Skeletal muscle tissue (tissue), 4 donors: ENCODE results near the gene PPP2R2B. TPM values are rescaled to one million over a fixed set of nuclear protein-coding genes. Genes with fewer than 3 reads are reported as not detected.

ENCODE experiments used
- H3K27ac ChIP-seq: one replicate; pipeline ENCODE4 v1.7.0; 2013; ENCODE audit warnings: mild to moderate bottlenecking, low read depth, low read length, inconsistent platforms
- H3K27me3 ChIP-seq, 3 donors: one replicate each; pipeline ENCODE4 v1.7.0; 2013; ENCODE audit warnings: low read length in 3 of 3; ENCODE audit not compliant: control insufficient read depth in 3 of 3, insufficient read depth in 3 of 3
- H3K36me3 ChIP-seq, 3 donors: one replicate each; pipeline ENCODE4 v1.7.0; 2013; ENCODE audit warnings: low read length in 3 of 3; ENCODE audit not compliant: control insufficient read depth in 3 of 3, insufficient read depth in 3 of 3
- H3K4me1 ChIP-seq, 3 donors: one replicate each; pipeline ENCODE4 v1.7.0; 2013; ENCODE audit warnings: low read length in 3 of 3, mild to moderate bottlenecking in 3 of 3; ENCODE audit not compliant: control insufficient read depth in 3 of 3, insufficient read depth in 3 of 3
- H3K4me3 ChIP-seq, 3 donors: one replicate each; pipeline ENCODE4 v1.7.0; 2013; ENCODE audit warnings: low read length in 3 of 3
- H3K9ac ChIP-seq, 3 donors: one replicate each; pipeline ENCODE4 v1.7.0; 2013; ENCODE audit warnings: low read length in 3 of 3, mild to moderate bottlenecking in 3 of 3, moderate library complexity in 2 of 3, low read depth in 1 of 3
- H3K9me3 ChIP-seq, 3 donors: one replicate each; pipeline ENCODE4 v1.7.0; 2013; ENCODE audit warnings: low read length in 3 of 3; ENCODE audit not compliant: control insufficient read depth in 3 of 3
- total RNA-seq: library from RNA; depleted of rRNA; stranded (reverse); fragments of >200 nt; gene quantifications from one replicate; pipeline ENCODE4 v1.2.3, GENCODE V29; 2014
- donor health status: Osteomylitis.

PPP2R2B gene
- total RNA-seq, 1 donor from 2014 or later, result 4.7 TPM

GRCh38 chr5:146717951-146718350, 160.6 kb downstream of the PPP2R2B start:
- no peak overlapping the region for H3K27ac ChIP-seq
- H3K4me1 ChIP-seq, result no peaks in the 10 kb centered on the region

GRCh38 chr5:146716636-146717035, 161.9 kb downstream of the PPP2R2B start:
- H3K27ac ChIP-seq, result no peak overlapping the region
- H3K27me3 ChIP-seq, result no peaks in the 10 kb centered on the region
- H3K9ac ChIP-seq, result no peak overlapping the region
- no peaks in the 10 kb centered on the region for H3K36me3 ChIP-seq
- no peak overlapping the region for H3K4me3 ChIP-seq
- H3K4me1 ChIP-seq, result no peaks in the 10 kb centered on the region
- no peaks in the 10 kb centered on the region for H3K9me3 ChIP-seq

More at GRCh38 chr5:146717951-146718350, 160.6 kb downstream of the PPP2R2B start:
- H3K36me3 ChIP-seq, result no peaks in the 10 kb centered on the region
- H3K9me3 ChIP-seq, result no peaks in the 10 kb centered on the region
- H3K9ac ChIP-seq, result no peak overlapping the region
- H3K27me3 ChIP-seq, result no peaks in the 10 kb centered on the region
- no peak overlapping the region for H3K4me3 ChIP-seq

GRCh38 chr5:146710348-146710747, 168.2 kb downstream of the PPP2R2B start:
- Histone ChIP-seq H3K4me1 (no peaks in the 10 kb centered on the region), H3K27ac (no peak overlapping the region), H3K36me3 (no peaks in the 10 kb centered on the region), H3K9me3 (peaks cover 0 to 2% (median 0%) of the 10 kb centered on the region in 3 donors), H3K9ac (no peak overlapping the region), H3K4me3 (no peak overlapping the region), H3K27me3 (no peaks in the 10 kb centered on the region)

- Histone ChIP-seq H3K4me3 (no peak overlapping the region), H3K9ac (no peak overlapping the region), H3K4me1 (no peaks in the 10 kb centered on the region), H3K27me3 (no peaks in the 10 kb centered on the region), H3K9me3 (peaks cover 0 to 2% (median 0%) of the 10 kb centered on the region in 3 donors), H3K36me3 (no peaks in the 10 kb centered on the region), H3K27ac (no peak overlapping the region)
Measured at GRCh38 chr5:146707316-146707715, 171.2 kb downstream of the PPP2R2B start.

GRCh38 chr5:146706321-146706972, 172.1 kb downstream of the PPP2R2B start:
- Histone ChIP-seq H3K27me3 (no peaks in the 10 kb centered on the region), H3K36me3 (no peaks in the 10 kb centered on the region), H3K4me1 (no peaks in the 10 kb centered on the region), H3K27ac (no peak overlapping the region), H3K9me3 (peaks cover 0 to 2% (median 0%) of the 10 kb centered on the region in 3 donors), H3K9ac (no peak overlapping the region), H3K4me3 (no peak overlapping the region)

GRCh38 chr5:146704949-146705665, 173.4 kb downstream of the PPP2R2B start:
- H3K9ac ChIP-seq, result no peak overlapping the region
- H3K9me3 ChIP-seq, result peaks cover 0 to 2% (median 0%) of the 10 kb centered on the region in 3 donors
- no peaks in the 10 kb centered on the region for H3K36me3 ChIP-seq
- H3K4me1 ChIP-seq, result no peaks in the 10 kb centered on the region
- no peak overlapping the region for H3K27ac ChIP-seq
- H3K27me3 ChIP-seq, result no peaks in the 10 kb centered on the region
- H3K4me3 ChIP-seq, result no peak overlapping the region

- H3K4me3 ChIP-seq, result no peak overlapping the region
- H3K9ac ChIP-seq, result no peak overlapping the region
- H3K36me3 ChIP-seq, result no peaks in the 10 kb centered on the region
- H3K27me3 ChIP-seq, result no peaks in the 10 kb centered on the region
- no peaks in the 10 kb centered on the region for H3K4me1 ChIP-seq
- H3K27ac ChIP-seq, result no peak overlapping the region
- no peaks in the 10 kb centered on the region for H3K9me3 ChIP-seq
Measured at GRCh38 chr5:146703899-146704298, 174.7 kb downstream of the PPP2R2B start.

- Histone ChIP-seq H3K36me3 (no peaks in the 10 kb centered on the region), H3K27me3 (no peaks in the 10 kb centered on the region), H3K9me3 (no peaks in the 10 kb centered on the region), H3K9ac (no peak overlapping the region), H3K4me1 (no peaks in the 10 kb centered on the region), H3K27ac (no peak overlapping the region), H3K4me3 (no peak overlapping the region)
Measured at GRCh38 chr5:146703499-146703898, 175.1 kb downstream of the PPP2R2B start.

GRCh38 chr5:146699664-146700418, 178.7 kb downstream of the PPP2R2B start:
- Histone ChIP-seq H3K9me3 (no peaks in the 10 kb centered on the region), H3K9ac (no peak overlapping the region), H3K4me3 (no peak overlapping the region), H3K27me3 (no peaks in the 10 kb centered on the region), H3K36me3 (no peaks in the 10 kb centered on the region), H3K27ac (no peak overlapping the region), H3K4me1 (no peaks in the 10 kb centered on the region)

GRCh38 chr5:146699138-146699537, 179.4 kb downstream of the PPP2R2B start:
- no peaks in the 10 kb centered on the region for H3K36me3 ChIP-seq
- H3K9me3 ChIP-seq, result no peaks in the 10 kb centered on the region
- H3K27me3 ChIP-seq, result no peaks in the 10 kb centered on the region
- H3K27ac ChIP-seq, result no peak overlapping the region
- no peak overlapping the region for H3K9ac ChIP-seq
- H3K4me1 ChIP-seq, result no peaks in the 10 kb centered on the region
- no peak overlapping the region for H3K4me3 ChIP-seq
